Gastrocnemius medialis (tissue), 4 donors: ENCODE data around the gene SALL3. TPM values are rescaled to one million over a fixed set of nuclear protein-coding genes. Genes with fewer than 3 reads are reported as not detected.

ENCODE experiments used
- ATAC-seq, 2 donors: fragments of 150-250 bp; one replicate each; pipeline ENCODE4 v1.9.1; 2016
- DNase-seq, 2 donors: peaks; one replicate each; pipeline ENCODE4 v3.0.0-alpha.2; 2019
- H3K27ac ChIP-seq, 4 donors: fragments of 200-600 bp; sonication (generic); 1 replicate in 1 of 4; 2 replicates in 3 of 4; pipeline ENCODE4 v1.5.1; 2016 to 2018; ENCODE audit warnings: mild to moderate bottlenecking in 2 of 4, moderate library complexity in 1 of 4
- H3K27me3 ChIP-seq, 3 donors: fragments of 200-600 bp; sonication (generic) in 2 of 3; 1 replicate in 1 of 3; 2 replicates in 2 of 3; pipeline versions ENCODE4 v1.5.1 to v1.6.0; 2016 to 2019; ENCODE audit warnings: mild to moderate bottlenecking in 1 of 3, moderate library complexity in 1 of 3
- H3K36me3 ChIP-seq, 2 donors: fragments of 200-600 bp; sonication (generic) in 1 of 2; one replicate each; pipeline ENCODE4 v1.5.1; 2017 to 2018
- H3K4me1 ChIP-seq, 2 donors: fragments of 200-600 bp; sonication (generic) in 1 of 2; one replicate each; pipeline ENCODE4 v1.5.1; 2016 to 2017; ENCODE audit warnings: mild to moderate bottlenecking in 2 of 2
- H3K4me3 ChIP-seq, 4 donors: fragments of 200-600 bp; sonication (generic) in 3 of 4; 1 replicate in 1 of 4; 2 replicates in 3 of 4; pipeline ENCODE4 v1.5.1; 2016 to 2019; ENCODE audit warnings: mild to moderate bottlenecking in 2 of 4
- H3K9me3 ChIP-seq, 3 donors: fragments of 200-600 bp; sonication (generic) in 2 of 3; 1 replicate in 1 of 3; 2 replicates in 2 of 3; pipeline ENCODE4 v1.5.1; 2016 to 2019
- POLR2A ChIP-seq, 2 donors: fragments of 450-650 bp; IDR thresholded peaks; one replicate each; pipeline ENCODE4 v1.6.1; 2017; ENCODE audit warnings: antibody characterized with exemption in 2 of 2, mild to moderate bottlenecking in 2 of 2, moderate library complexity in 2 of 2
- in situ Hi-C, 4 donors: fragments of 200-750 bp; cut with MboI; loops; one replicate each; pipeline versions ENCODE4 v1.15.0 to v1.8.0; 2017; ENCODE audit warnings: low sequenced_read_pairs in 4 of 4
- intact Hi-C: fragments of 100-400 bp; cut with DNase I; formaldehyde crosslinking; loops from one replicate; pipeline ENCODE4 v1.15.1; 2023; ENCODE audit warnings: low total_unique reads
- total RNA-seq, 4 donors: library from RNA; depleted of rRNA; stranded (reverse); fragments of >200 nt; gene quantifications; one replicate each; pipeline versions ENCODE4 v1.1.0 to v1.2.3, GENCODE V29; 2016
- TF ChIP-seq, protein P1 (sequence below), 5 experiments: fragments of 450-650 bp in 3 of 5; fragments of 200-600 bp in 2 of 5; sonication (generic) in 2 of 5; IDR thresholded peaks in 4 of 5; conservative IDR thresholded peaks in 1 of 5; 1 replicate in 4 of 5; 2 replicates in 1 of 5; pipeline ENCODE4 v1.5.1; 2016 to 2019; ENCODE audit warnings: antibody characterized with exemption in 5 of 5, mild to moderate bottlenecking in 3 of 5, moderate library complexity in 3 of 5

Gene SALL3
- total RNA-seq, 4 donors from 2014 or later = not detected

DNA sequence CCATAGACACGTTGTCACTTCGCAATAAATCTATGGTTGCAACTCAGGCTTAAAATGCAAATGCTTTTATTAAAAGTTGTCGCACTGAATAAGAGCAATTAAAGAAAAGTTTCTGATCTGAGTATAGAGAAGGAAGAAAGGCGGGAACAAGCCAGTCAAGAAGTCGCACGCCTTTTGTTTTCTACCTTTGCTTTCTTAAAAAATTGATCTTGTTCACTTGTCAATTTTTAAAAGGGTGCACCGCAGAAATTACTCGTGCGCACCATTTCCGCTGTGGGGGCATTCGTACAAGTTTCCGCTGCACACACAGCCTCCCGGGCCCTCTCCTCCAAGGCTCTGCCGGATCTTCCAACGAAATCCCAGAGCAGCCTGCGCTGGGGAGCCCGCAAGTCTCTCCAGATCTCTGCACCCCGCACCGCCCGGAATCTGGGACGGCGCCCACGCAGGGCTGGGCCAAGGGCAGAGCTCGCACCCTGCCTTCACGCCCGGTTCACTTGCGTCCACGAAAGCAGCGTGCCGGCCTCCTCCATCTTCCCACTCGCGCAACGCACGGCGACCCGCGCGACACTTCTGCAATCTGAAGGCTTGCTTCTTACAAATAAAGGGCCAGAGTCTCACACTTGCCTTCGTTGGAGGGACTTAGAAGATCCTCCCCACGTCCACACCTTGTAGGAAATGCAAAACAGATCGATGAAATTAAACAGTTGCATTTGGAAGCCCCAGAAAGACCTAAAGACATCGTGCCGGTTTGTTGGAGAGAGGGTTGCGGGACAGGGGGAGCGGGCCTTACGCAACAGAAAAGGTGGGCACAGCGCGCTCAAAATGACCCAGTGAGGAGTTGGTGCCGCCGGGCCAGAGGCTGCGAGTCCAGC lies 2.6 kb upstream of the SALL3 start:
- H3K9me3 ChIP-seq = no peaks in the 10 kb centered on the region
- H3K27ac ChIP-seq = no peak overlapping the region
- TF ChIP-seq, protein P1, sequence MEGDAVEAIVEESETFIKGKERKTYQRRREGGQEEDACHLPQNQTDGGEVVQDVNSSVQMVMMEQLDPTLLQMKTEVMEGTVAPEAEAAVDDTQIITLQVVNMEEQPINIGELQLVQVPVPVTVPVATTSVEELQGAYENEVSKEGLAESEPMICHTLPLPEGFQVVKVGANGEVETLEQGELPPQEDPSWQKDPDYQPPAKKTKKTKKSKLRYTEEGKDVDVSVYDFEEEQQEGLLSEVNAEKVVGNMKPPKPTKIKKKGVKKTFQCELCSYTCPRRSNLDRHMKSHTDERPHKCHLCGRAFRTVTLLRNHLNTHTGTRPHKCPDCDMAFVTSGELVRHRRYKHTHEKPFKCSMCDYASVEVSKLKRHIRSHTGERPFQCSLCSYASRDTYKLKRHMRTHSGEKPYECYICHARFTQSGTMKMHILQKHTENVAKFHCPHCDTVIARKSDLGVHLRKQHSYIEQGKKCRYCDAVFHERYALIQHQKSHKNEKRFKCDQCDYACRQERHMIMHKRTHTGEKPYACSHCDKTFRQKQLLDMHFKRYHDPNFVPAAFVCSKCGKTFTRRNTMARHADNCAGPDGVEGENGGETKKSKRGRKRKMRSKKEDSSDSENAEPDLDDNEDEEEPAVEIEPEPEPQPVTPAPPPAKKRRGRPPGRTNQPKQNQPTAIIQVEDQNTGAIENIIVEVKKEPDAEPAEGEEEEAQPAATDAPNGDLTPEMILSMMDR (IDR thresholded peaks at IDR 0.05 in 4 of 5, conservative IDR thresholded peaks at IDR 0.05 in 1 of 5) = no peak
- DNase-seq (no peak), ATAC-seq (no peak)
- H3K4me3 ChIP-seq = no peak overlapping the region
- peaks cover 85 to 88% (median 87%) of the 10 kb centered on the region in 3 donors for H3K27me3 ChIP-seq
- H3K4me1 ChIP-seq = peaks cover 5% of the 10 kb centered on the region in 2 donors
- intact Hi-C loops = no loop called here
- in situ Hi-C loops = loop anchor here in 1 of 4 donors (25.0 kb wide), 1 partner anchor 260 kb away; no protein-coding TSS in a partner anchor
- H3K36me3 ChIP-seq = no peaks in the 10 kb centered on the region

DNA sequence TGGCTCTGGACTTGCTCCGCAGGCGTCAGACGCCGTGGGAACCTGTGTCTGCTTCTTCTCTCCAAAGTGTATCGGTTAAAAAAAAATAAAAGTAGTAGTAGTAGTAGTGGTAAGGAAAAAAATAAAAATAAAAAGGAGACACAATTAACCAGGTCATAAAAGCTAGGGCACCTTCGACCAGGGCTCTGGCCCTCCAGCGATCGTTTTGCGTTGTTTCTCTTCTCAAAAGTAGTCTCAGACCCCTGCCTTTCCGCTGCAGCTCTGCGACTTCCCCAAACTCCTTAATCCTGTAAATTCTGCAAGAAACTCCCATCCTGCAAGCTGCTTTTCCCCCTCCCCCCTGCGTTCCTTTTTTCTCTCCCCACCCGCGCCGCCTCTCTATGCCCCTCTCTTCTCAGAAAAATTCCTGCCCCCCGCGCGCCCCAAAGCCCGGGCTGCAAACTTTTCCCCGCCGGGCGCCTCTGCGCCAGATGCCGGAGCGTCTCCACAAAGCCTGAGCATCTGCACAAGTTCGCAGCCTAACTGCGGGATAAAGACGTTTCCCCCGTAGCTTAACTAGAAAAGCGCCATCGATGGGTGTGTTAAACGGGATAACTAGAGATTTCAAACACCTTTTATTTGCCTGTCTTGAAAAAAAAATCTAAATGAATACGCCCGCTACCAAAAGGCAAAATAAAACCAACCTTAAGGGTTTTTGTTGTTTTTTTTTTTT lies 1.8 kb upstream of the SALL3 start:
- H3K4me1 ChIP-seq = peaks cover 5% of the 10 kb centered on the region in 2 donors
- no peak overlapping the region for H3K4me3 ChIP-seq
- peaks cover 87 to 88% (median 87%) of the 10 kb centered on the region in 3 donors for H3K27me3 ChIP-seq
- ATAC-seq (no peak), DNase-seq (no peak)
- no peaks in the 10 kb centered on the region for H3K36me3 ChIP-seq
- intact Hi-C loops = no loop called here
- TF ChIP-seq POLR2A (IDR thresholded peaks at IDR 0.05) = no peak
- TF ChIP-seq, protein P1 (IDR thresholded peaks at IDR 0.05 in 4 of 5, conservative IDR thresholded peaks at IDR 0.05 in 1 of 5) = no peak
- H3K9me3 ChIP-seq = no peaks in the 10 kb centered on the region
- H3K27ac ChIP-seq = no peak overlapping the region
- in situ Hi-C loops = loop anchor here in 1 of 4 donors (25.0 kb wide), 1 partner anchor 260 kb away; no protein-coding TSS in a partner anchor

DNA sequence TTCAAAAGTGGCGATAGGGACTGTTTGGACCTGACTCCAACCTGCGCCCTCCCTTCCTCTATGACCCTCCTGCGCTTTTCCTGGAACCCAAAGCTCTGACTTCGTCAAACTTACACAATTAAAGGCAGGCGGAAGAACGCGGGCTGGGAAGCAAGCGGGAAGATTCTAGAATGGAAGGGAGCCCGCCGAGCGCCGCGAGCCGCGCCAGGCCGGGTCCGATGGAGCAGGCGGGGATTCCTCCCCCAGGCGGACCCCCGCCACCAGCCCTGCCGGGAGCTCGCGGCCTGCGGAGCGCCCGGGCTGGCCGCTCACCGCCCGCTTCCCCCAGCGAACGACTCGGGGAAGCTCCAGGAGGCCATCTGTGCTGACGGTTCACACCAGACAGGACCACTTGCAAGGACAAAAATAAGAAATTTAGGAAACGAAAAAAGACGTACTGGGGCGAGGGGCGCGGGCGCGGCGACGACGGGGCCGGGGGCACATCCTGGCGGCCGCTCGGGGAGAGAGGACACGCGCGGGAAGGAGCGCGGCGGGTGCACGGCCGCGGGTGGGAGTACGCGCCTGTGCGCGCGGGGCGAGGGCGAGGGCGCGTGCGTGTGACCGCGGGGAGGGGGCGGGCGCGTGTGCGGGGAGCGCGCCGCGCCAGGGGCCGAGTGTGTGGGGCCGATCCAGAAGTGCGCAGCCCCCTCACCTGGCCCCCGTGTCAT lies 1.1 kb upstream of the SALL3 start:
- ATAC-seq (no peak), DNase-seq (no peak)
- intact Hi-C loops (no loop called here), in situ Hi-C loops (loop anchor here in 1 of 4 donors (25.0 kb wide), 1 partner anchor 259 kb away; no protein-coding TSS in a partner anchor)
- H3K4me3 ChIP-seq = peak overlapping the region in 2 of 4 donors; percentile 31 to 34
- TF ChIP-seq, protein P1 (IDR thresholded peaks at IDR 0.05 in 4 of 5, conservative IDR thresholded peaks at IDR 0.05 in 1 of 5) = no peak
- no peak for TF ChIP-seq POLR2A (IDR thresholded peaks at IDR 0.05)
- H3K36me3 ChIP-seq = no peaks in the 10 kb centered on the region
- peaks cover 85 to 88% (median 87%) of the 10 kb centered on the region in 3 donors for H3K27me3 ChIP-seq
- H3K9me3 ChIP-seq = no peaks in the 10 kb centered on the region
- no peak overlapping the region for H3K27ac ChIP-seq
- peaks cover 5% of the 10 kb centered on the region in 2 donors for H3K4me1 ChIP-seq

DNA sequence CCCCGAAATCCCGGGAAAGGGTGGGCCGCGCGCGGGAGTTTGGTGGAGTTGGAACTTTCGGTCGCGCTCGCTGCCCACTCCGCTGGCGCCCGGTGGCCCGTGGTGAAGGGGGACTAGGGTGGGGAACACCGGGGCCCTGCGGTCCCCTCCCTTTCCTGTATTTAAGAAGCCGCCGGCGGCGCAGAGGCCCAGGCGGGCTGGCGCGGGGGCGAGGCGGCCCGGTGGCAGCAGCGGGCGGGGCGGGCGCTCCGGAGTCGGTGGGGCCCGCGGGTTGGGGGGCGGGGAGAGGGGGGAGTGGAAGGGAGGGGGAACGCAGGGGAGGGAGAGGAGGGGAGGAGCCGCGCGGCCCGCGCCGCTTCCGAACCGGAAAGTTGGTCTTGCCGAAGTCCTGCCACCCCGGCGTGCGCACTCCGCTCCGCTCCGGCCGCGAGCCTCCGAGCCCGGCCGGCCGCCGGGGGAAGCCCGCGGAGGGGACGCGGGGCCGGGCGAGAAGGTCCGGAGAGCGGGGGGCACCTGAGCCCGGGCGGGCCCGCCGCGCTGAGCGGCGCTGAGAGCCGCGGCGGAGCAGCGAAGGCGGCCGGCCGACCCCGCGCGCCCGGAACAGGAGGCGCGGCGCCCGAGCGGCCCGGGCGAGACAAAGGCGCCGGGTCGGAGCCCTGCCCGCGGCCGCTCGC lies 425 bp upstream of the SALL3 start:
- Histone ChIP-seq H3K4me3 (peak overlapping the region in 2 of 4 donors; percentile 31 to 34), H3K4me1 (peaks cover 5% of the 10 kb centered on the region in 2 donors), H3K36me3 (no peaks in the 10 kb centered on the region), H3K27me3 (peaks cover 85 to 89% (median 87%) of the 10 kb centered on the region in 3 donors), H3K27ac (no peak overlapping the region), H3K9me3 (no peaks in the 10 kb centered on the region)
- no peak for TF ChIP-seq POLR2A (IDR thresholded peaks at IDR 0.05)
- TF ChIP-seq, protein P1 (IDR thresholded peaks at IDR 0.05 in 4 of 5, conservative IDR thresholded peaks at IDR 0.05 in 1 of 5) = no peak
- in situ Hi-C loops = loop anchor here in 1 of 4 donors (25.0 kb wide), 1 partner anchor 258 kb away; no protein-coding TSS in a partner anchor
- DNase-seq (no peak), ATAC-seq (no peak)
- intact Hi-C loops = no loop called here
